ENCODE data around the gene ADK.

Gene ADK

GRCh38 chr10:74507951-74508350 lies 356.9 kb downstream of the ADK start:
- intact Hi-C loops (cut with DNase I; ENCODE audit: low total_unique reads), result no loop called here
- TF ChIP-seq CTCF (IDR thresholded peaks at IDR 0.05), result no peak
- Histone ChIP-seq H3K9me3 (peaks cover 0 to 18% (median 0%) of the 10 kb centered on the region in 3 donors), H3K36me3 (peaks cover 0 to 12% (median 0%) of the 10 kb centered on the region in 3 donors), H3K4me1 (peaks cover 0 to 3% (median 1%) of the 10 kb centered on the region in 4 donors), H3K27ac (no peak overlapping the region), H3K4me3 (no peak overlapping the region), H3K27me3 (no peaks in the 10 kb centered on the region)
- no peak for DNase-seq

GRCh38 chr10:74510594-74510993 lies 359.6 kb downstream of the ADK start:
- Histone ChIP-seq H3K36me3 (peaks cover 0 to 12% (median 0%) of the 10 kb centered on the region in 3 donors), H3K27ac (no peak overlapping the region), H3K4me1 (no peaks in the 10 kb centered on the region), H3K9me3 (peaks cover 0 to 30% (median 12%) of the 10 kb centered on the region in 3 donors), H3K27me3 (no peaks in the 10 kb centered on the region), H3K4me3 (no peak overlapping the region)
- DNase-seq, result no peak
- intact Hi-C loops (cut with DNase I; ENCODE audit: low total_unique reads), result no loop called here
- TF ChIP-seq CTCF (IDR thresholded peaks at IDR 0.05), result no peak

- peaks cover 0 to 10% (median 0%) of the 10 kb centered on the region in 3 donors for H3K36me3 ChIP-seq
- H3K9me3 ChIP-seq, result peaks cover 0 to 30% (median 12%) of the 10 kb centered on the region in 3 donors
- H3K27me3 ChIP-seq, result no peaks in the 10 kb centered on the region
- no peaks in the 10 kb centered on the region for H3K4me1 ChIP-seq
- DNase-seq, result no peak
- intact Hi-C loops (cut with DNase I; ENCODE audit: low total_unique reads), result no loop called here
- H3K4me3 ChIP-seq, result no peak overlapping the region
- no peak overlapping the region for H3K27ac ChIP-seq
- TF ChIP-seq CTCF (IDR thresholded peaks at IDR 0.05), result no peak
Observed at GRCh38 chr10:74511051-74511450, 360.0 kb downstream of the ADK start.

- H3K27me3 ChIP-seq, result no peaks in the 10 kb centered on the region
- TF ChIP-seq CTCF (IDR thresholded peaks at IDR 0.05), result no peak
- intact Hi-C loops (cut with DNase I; ENCODE audit: low total_unique reads), result no loop called here
- no peaks in the 10 kb centered on the region for H3K4me1 ChIP-seq
- H3K27ac ChIP-seq, result no peak overlapping the region
- peaks cover 0 to 5% (median 0%) of the 10 kb centered on the region in 3 donors for H3K36me3 ChIP-seq
- peaks cover 0 to 30% (median 12%) of the 10 kb centered on the region in 3 donors for H3K9me3 ChIP-seq
- no peak for DNase-seq
- H3K4me3 ChIP-seq, result no peak overlapping the region
Observed at GRCh38 chr10:74514322-74514721, 363.3 kb downstream of the ADK start.

- Histone ChIP-seq H3K4me1 (no peaks in the 10 kb centered on the region), H3K36me3 (no peaks in the 10 kb centered on the region), H3K4me3 (no peak overlapping the region), H3K27ac (no peak overlapping the region), H3K27me3 (no peaks in the 10 kb centered on the region), H3K9me3 (peaks cover 0 to 12% (median 12%) of the 10 kb centered on the region in 3 donors)
- DNase-seq, result no peak
- intact Hi-C loops (cut with DNase I; ENCODE audit: low total_unique reads), result no loop called here
- TF ChIP-seq CTCF (IDR thresholded peaks at IDR 0.05), result no peak
Observed at GRCh38 chr10:74518061-74518460, 367.0 kb downstream of the ADK start.

GRCh38 chr10:74521526-74521925 lies 370.5 kb downstream of the ADK start:
- H3K4me3 ChIP-seq, result no peak overlapping the region
- DNase-seq, result no peak
- H3K36me3 ChIP-seq, result no peaks in the 10 kb centered on the region
- no peak overlapping the region for H3K27ac ChIP-seq
- intact Hi-C loops (cut with DNase I; ENCODE audit: low total_unique reads), result no loop called here
- no peaks in the 10 kb centered on the region for H3K4me1 ChIP-seq
- TF ChIP-seq CTCF (IDR thresholded peaks at IDR 0.05), result no peak
- H3K27me3 ChIP-seq, result no peaks in the 10 kb centered on the region
- no peaks in the 10 kb centered on the region for H3K9me3 ChIP-seq
